Vagina (tissue), 2 donors: Measurements from ENCODE around the gene SYNDIG1.

Experiments
- POLR2A ChIP-seq, 2 donors: fragments of 450-650 bp; IDR thresholded peaks; one replicate each; pipeline ENCODE4 v1.6.1; 2017; ENCODE audit warnings: antibody characterized with exemption in 2 of 2, mild to moderate bottlenecking in 2 of 2, moderate library complexity in 2 of 2
- TF ChIP-seq, protein P1 (sequence below), 3 experiments: fragments of 450-650 bp in 2 of 3; fragments of 200-600 bp in 1 of 3; sonication (generic) in 1 of 3; IDR thresholded peaks; one replicate each; pipeline ENCODE4 v1.5.1; 2017 to 2019; ENCODE audit warnings: antibody characterized with exemption in 3 of 3, mild to moderate bottlenecking in 2 of 3, moderate library complexity in 2 of 3

DNA sequence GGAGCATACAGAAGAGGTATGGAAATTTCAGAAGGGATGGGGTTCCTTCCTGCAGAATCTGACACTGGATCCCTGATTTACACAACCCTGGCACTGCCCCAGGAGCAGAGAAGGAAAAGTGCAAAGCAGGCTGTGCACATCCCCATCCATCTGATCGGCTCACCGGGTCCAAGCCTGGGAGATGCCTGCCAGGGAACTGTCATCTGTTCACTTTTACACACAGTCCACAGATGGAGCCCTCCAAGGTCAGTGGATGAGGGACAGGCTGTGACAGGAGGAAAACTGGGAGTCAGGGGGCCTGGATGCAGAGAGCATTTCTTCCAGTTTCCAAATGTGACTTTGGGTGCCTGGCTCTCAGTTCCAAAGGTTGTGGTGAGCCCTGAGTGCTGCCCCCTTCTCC is 11.0 kb upstream of the SYNDIG1 start:
- TF ChIP-seq, protein P1, sequence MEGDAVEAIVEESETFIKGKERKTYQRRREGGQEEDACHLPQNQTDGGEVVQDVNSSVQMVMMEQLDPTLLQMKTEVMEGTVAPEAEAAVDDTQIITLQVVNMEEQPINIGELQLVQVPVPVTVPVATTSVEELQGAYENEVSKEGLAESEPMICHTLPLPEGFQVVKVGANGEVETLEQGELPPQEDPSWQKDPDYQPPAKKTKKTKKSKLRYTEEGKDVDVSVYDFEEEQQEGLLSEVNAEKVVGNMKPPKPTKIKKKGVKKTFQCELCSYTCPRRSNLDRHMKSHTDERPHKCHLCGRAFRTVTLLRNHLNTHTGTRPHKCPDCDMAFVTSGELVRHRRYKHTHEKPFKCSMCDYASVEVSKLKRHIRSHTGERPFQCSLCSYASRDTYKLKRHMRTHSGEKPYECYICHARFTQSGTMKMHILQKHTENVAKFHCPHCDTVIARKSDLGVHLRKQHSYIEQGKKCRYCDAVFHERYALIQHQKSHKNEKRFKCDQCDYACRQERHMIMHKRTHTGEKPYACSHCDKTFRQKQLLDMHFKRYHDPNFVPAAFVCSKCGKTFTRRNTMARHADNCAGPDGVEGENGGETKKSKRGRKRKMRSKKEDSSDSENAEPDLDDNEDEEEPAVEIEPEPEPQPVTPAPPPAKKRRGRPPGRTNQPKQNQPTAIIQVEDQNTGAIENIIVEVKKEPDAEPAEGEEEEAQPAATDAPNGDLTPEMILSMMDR (IDR thresholded peaks at IDR 0.05): no peak
- no peak for TF ChIP-seq POLR2A (IDR thresholded peaks at IDR 0.05)
